Vagina (tissue), 2 donors: Measurements from ENCODE around the gene LYSET. TPM values are rescaled to one million over a fixed set of nuclear protein-coding genes. Genes with fewer than 3 reads are reported as not detected.

ENCODE experiments used
- DNase-seq, 2 donors: peaks; one replicate each; pipeline ENCODE4 v3.0.0-alpha.2; 2017; ENCODE audit errors: extremely low spot score in 2 of 2
- H3K27ac ChIP-seq: fragments of 200-600 bp; sonication (generic); one replicate; pipeline ENCODE4 v1.5.1; 2019
- H3K27me3 ChIP-seq: fragments of 200-600 bp; sonication (generic); one replicate; pipeline ENCODE4 v1.5.1; 2019
- H3K36me3 ChIP-seq, 2 donors: fragments of 200-600 bp; sonication (generic); one replicate each; pipeline ENCODE4 v1.5.1; 2017 to 2019
- H3K4me1 ChIP-seq: fragments of 200-600 bp; sonication (generic); one replicate; pipeline ENCODE4 v1.5.1; 2019
- H3K4me3 ChIP-seq, 2 donors: fragments of 200-600 bp; sonication (generic); 1 replicate in 1 of 2; 2 replicates in 1 of 2; pipeline ENCODE4 v1.5.1; 2016 to 2019
- H3K9me3 ChIP-seq: fragments of 200-600 bp; sonication (generic); one replicate; pipeline ENCODE4 v1.5.1; 2019
- POLR2A ChIP-seq, 2 donors: fragments of 450-650 bp; IDR thresholded peaks; one replicate each; pipeline ENCODE4 v1.6.1; 2017; ENCODE audit warnings: antibody characterized with exemption in 2 of 2, mild to moderate bottlenecking in 2 of 2, moderate library complexity in 2 of 2
- POLR2AphosphoS5 ChIP-seq, 2 donors: sonication (generic); formaldehyde crosslinking; IDR thresholded peaks; one replicate each; pipeline ENCODE4 v1.9.0; 2017; ENCODE audit warnings: antibody characterized with exemption in 2 of 2, mild to moderate bottlenecking in 2 of 2, low read depth in 1 of 2; ENCODE audit not compliant: insufficient read depth in 1 of 2
- intact Hi-C: fragments of 100-400 bp; cut with DNase I; formaldehyde crosslinking; loops from one replicate; pipeline ENCODE4 v1.15.1; 2023
- total RNA-seq: library from RNA; depleted of rRNA; stranded (reverse); fragments of >200 nt; gene quantifications from one replicate; pipeline ENCODE4 v1.2.3, GENCODE V29; 2016
- TF ChIP-seq, protein P1 (sequence below), 3 experiments: fragments of 450-650 bp in 2 of 3; fragments of 200-600 bp in 1 of 3; sonication (generic) in 1 of 3; IDR thresholded peaks; one replicate each; pipeline ENCODE4 v1.5.1; 2017 to 2019; ENCODE audit warnings: antibody characterized with exemption in 3 of 3, mild to moderate bottlenecking in 2 of 3, moderate library complexity in 2 of 3

The LYSET gene
- total RNA-seq, 1 donor from 2014 or later = 6.4 TPM

DNA sequence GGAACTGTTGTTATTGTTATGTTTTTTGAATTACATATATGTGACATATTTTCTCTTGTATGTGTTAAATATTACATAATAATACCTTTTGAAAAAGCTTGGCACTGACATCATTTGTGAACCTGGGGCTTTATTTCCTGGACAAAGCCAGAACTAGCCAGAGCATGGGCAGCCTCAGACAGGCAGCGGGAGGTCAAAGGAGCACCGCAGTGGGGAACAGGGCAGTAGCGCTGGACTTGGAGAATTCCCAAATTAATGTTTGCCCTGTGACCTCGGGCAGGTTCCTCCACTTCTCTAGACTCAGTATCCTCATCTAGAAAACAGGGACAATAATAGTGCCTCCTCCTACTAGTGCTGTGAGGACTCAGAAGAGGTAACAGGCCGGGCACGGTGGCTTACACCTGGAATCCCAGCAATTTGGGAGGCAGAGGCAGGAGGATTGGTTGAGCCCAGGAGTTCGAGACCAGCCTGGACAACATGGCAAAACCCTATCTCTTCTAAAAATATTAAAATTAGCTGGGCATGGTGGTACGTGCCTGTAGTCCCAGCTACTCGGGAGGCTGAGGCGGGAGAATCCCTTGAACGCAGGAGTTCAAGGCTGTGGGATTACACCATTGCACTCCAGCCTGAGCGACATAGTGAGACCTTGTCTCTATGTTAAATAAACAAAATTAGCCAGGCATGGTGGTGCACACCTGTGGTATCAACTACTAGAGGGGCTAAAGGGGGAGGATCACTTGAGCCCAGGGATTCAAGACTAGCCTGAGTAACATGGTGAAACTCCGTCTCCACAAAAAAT, 42.1 kb upstream of the LYSET start:
- Histone ChIP-seq H3K4me1 (no peaks in the 10 kb centered on the region), H3K27ac (no peak overlapping the region), H3K9me3 (no peaks in the 10 kb centered on the region), H3K4me3 (no peak overlapping the region), H3K36me3 (no peaks in the 10 kb centered on the region), H3K27me3 (no peaks in the 10 kb centered on the region)
- intact Hi-C loops = no loop called here
- DNase-seq = no peak
- no peak for TF ChIP-seq POLR2A (IDR thresholded peaks at IDR 0.05)
- TF ChIP-seq, protein P1, sequence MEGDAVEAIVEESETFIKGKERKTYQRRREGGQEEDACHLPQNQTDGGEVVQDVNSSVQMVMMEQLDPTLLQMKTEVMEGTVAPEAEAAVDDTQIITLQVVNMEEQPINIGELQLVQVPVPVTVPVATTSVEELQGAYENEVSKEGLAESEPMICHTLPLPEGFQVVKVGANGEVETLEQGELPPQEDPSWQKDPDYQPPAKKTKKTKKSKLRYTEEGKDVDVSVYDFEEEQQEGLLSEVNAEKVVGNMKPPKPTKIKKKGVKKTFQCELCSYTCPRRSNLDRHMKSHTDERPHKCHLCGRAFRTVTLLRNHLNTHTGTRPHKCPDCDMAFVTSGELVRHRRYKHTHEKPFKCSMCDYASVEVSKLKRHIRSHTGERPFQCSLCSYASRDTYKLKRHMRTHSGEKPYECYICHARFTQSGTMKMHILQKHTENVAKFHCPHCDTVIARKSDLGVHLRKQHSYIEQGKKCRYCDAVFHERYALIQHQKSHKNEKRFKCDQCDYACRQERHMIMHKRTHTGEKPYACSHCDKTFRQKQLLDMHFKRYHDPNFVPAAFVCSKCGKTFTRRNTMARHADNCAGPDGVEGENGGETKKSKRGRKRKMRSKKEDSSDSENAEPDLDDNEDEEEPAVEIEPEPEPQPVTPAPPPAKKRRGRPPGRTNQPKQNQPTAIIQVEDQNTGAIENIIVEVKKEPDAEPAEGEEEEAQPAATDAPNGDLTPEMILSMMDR (IDR thresholded peaks at IDR 0.05) = no peak
- TF ChIP-seq POLR2AphosphoS5 (IDR thresholded peaks at IDR 0.05; ENCODE audit: insufficient read depth in 1 of 2, low read depth in 1 of 2) = no peak

DNA sequence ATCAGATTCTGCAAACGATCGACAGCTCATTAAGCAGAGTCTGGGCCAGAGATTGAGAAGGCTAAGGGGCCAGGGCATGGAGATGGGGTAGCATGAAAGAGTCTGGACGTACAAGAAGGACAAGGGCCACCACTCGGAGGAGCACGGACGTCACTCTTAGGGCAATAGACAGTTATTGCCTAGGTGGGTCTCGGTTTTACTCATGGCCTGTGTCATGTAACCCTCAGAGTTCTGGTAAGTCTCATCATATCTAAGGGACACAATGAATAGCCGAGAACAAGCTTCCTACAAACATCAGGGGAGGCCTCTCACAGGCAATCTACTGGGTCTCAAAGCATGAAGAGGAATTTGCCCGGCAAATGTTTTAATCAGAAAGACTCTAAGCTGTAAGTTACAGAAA, 39.0 kb upstream of the LYSET start:
- no peak overlapping the region for H3K27ac ChIP-seq
- no peaks in the 10 kb centered on the region for H3K36me3 ChIP-seq
- H3K4me3 ChIP-seq = no peak overlapping the region
- no peaks in the 10 kb centered on the region for H3K27me3 ChIP-seq
- no peak for DNase-seq
- intact Hi-C loops = no loop called here
- H3K9me3 ChIP-seq = no peaks in the 10 kb centered on the region
- H3K4me1 ChIP-seq = peaks cover 9% of the 10 kb centered on the region
- TF ChIP-seq, protein P1 (IDR thresholded peaks at IDR 0.05) = no peak
- TF ChIP-seq POLR2AphosphoS5 (IDR thresholded peaks at IDR 0.05; ENCODE audit: insufficient read depth in 1 of 2, low read depth in 1 of 2) = no peak
- no peak for TF ChIP-seq POLR2A (IDR thresholded peaks at IDR 0.05)

DNA sequence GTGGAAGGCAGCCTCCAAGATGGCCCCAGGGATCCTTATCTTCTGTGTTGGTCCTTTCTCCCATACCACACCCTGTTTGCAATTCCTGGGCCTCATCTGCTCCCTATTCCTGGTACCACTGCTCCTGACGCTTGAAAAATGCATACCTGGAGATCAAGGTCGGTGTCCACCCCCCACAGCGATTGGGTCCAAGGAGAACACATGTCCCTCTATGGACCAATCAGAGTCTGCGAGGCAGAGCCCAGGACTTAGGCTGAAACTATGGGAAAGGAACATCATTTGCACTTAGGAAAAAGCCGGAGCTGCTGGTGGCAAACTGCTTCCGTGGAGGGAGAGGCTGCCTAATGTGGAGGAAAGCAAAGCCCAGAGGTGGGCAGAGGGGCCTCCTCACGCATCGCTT, 36.1 kb upstream of the LYSET start:
- Histone ChIP-seq H3K36me3 (no peaks in the 10 kb centered on the region), H3K4me3 (no peak overlapping the region), H3K9me3 (no peaks in the 10 kb centered on the region), H3K27ac (no peak overlapping the region), H3K4me1 (peaks cover 10% of the 10 kb centered on the region), H3K27me3 (no peaks in the 10 kb centered on the region)
- no peak for DNase-seq
- TF ChIP-seq POLR2AphosphoS5 (IDR thresholded peaks at IDR 0.05; ENCODE audit: insufficient read depth in 1 of 2, low read depth in 1 of 2) (no peak), POLR2A (IDR thresholded peaks at IDR 0.05) (no peak)
- TF ChIP-seq, protein P1 (IDR thresholded peaks at IDR 0.05) = no peak
- intact Hi-C loops = no loop called here

DNA sequence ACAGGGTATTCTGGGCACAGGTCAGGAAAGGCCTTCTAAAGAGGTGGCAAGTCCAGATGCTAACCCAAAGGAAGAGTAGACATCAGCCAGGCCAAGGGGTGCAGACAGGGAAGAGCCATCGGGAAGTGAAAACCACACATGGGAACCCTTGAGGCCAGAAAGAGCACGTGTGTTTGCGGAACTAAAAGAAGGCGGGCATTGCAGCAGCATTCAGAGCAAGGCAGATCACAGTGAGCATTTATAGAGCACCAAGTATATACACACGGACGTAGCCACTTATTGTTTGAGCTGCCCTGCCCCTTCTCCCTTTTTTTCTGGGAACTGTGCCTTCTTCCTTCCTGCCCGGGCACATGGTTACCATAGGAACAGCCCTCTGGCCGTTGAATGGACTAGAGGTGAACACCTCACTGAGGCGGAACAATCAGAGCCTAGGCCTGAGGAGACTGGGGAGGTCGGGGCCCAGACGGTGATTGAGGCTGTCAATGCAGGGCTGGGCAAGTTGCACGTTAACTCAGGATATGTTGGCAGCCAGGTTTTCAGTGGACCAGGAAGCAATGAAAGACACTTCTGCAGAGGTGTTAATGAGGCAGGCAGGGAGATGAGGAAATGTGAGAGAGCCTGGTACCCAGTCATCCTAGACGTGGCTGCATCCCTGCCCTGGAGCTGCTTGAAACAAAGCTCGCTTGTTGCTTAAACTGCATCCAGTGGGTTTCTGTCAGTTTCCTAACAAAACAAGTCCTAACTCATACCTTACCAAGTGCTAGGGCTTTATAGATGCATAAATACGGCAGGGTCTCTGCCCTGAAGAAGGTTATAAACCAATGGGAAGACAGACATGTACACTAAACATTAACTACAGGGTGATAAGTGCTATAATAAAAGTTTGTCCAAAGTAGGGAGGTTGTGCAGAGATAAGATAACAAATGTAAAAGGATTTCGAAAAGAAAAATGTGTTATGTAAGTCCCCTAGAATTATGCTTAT, 34.6 kb upstream of the LYSET start:
- intact Hi-C loops = no loop called here
- Histone ChIP-seq H3K9me3 (no peaks in the 10 kb centered on the region), H3K4me3 (peak overlapping the region in 1 of 2 donors; percentile 0), H3K27ac (peak overlapping the region; percentile 63), H3K4me1 (peaks cover 10% of the 10 kb centered on the region), H3K27me3 (no peaks in the 10 kb centered on the region), H3K36me3 (no peaks in the 10 kb centered on the region)
- no peak for TF ChIP-seq POLR2A (IDR thresholded peaks at IDR 0.05)
- TF ChIP-seq, protein P1 (IDR thresholded peaks at IDR 0.05) = no peak
- TF ChIP-seq POLR2AphosphoS5 (IDR thresholded peaks at IDR 0.05; ENCODE audit: insufficient read depth in 1 of 2, low read depth in 1 of 2) = no peak
- no peak for DNase-seq
